ENCODE data around the gene PPP1R12A.
"Not testable (repeated sequence)": the region's sequence is repeated elsewhere in the genome, so short reads cannot be mapped to it uniquely, and the experiment has no call there.

The PPP1R12A gene

DNA sequence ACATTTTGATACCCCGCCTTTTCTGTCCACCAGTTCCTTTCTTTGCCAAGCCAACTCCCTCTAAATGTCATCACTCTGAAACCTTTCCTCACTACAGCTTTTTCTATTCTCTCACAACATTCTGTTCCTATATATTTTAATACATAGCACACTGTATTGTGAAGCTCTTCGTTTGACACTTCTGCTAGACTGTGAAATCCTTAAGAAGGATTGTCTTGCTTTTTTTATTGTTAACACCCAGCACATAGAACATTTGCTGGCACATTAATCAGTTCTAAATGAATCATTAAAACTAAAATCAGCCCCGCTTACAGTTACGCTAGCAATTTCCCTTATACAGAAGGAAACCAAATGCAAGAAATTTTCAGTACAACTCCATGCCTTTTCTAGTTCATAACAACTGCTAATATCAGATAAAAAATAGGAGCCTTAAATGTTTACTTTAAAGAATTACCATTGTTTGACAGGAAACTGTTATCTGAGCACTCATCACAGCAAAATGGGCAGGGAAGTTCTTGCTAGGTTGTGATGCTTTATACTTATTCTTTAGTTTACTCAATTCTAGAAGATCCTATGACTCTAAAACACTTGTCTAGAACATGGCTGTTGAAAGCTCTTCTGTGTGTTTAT lies 93.5 kb downstream of the PPP1R12A start:
- no peak for DNase-seq

DNA sequence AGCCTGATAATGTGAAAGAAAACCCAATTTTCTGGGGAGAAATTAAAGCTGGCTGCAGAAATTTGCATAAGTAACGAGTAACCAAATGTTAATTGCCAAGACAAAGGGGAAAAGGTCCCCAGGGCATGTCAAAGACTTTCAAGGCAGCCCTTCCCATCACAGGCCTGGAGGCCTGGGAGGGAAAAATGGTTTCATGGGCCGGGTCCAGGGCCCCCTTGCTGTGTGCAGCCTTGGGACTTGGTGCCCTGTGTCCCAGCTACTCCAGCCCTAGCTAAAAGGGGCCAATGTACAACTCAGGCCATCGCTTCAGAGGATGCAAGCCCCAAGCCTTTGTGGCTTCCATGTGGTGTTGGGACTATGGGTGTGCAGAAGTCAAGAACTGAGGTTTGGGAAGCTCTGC lies 96.5 kb downstream of the PPP1R12A start:
- no peak for DNase-seq

DNA sequence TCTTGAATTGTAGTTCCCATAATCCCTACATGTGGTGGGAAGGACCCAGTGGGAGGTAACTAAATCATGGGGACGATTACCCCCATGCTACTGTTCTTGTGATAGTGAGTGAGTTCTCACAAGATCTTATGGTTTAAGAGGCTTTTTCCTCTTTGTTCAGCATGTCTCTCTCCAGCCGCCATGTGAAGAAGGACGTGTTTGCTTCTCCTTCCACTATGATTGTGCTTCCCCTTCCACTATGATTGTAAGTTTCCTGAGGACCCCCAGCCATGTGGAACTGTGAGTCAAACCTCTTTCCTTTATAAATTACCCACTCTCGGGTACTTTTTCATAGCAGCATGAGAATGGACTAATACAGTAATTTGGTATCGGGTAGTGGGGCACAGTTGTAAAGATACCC lies 97.3 kb downstream of the PPP1R12A start:
- no peak for DNase-seq

DNA sequence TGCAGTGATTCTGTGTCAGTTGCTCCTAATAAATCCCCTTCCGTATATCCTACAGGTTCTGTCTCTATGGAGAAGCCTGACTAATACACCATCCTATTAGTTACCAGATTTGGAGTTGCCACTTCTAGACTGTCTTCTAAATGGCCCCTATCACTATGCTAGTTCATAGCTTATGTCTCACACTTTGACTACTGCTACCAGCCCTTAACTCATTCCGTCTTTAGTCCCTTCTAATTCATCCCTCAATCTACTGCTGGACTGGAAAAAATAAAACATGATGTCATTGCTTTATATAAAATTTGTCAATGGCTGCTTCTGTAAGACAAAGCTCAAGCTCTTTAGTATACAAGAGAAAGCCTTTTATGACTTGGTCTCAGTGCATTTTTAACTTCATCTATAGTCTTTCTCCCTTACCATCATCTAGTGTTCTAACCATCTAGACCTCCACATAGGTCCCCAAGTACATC lies 99.5 kb downstream of the PPP1R12A start:
- DNase-seq, result no peak

DNA sequence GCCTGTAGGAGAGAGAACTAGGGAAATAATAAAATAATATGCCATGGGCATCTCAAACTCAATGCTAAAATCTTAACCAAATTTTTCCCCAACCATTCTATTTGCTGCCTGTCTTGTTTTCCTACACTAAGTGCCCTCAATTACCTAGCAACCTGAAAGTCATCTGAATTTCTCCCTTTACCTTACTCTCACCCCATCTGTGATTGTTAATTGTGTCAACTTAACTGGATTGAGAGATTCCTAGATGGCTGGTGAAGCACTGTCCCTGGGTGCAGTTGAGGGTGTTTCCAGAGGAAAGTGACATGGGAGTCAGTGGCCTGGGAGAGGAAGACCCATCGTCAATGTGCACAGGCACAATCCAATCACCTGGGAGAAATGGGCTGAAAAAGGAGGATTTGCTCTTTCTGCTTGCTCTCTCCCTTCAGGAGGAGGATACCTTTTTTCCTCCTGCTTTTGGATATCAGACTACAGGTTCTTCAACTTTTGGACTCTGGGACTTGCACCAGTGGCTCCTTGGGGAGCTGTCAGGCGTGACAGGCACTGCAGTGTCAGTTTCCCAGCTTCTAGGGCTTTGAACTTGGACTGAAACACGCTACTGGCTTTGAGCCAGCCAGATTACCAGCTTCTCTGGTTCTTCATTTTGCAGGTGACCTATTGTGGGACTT lies 100.1 kb downstream of the PPP1R12A start:
- no peak for DNase-seq

DNA sequence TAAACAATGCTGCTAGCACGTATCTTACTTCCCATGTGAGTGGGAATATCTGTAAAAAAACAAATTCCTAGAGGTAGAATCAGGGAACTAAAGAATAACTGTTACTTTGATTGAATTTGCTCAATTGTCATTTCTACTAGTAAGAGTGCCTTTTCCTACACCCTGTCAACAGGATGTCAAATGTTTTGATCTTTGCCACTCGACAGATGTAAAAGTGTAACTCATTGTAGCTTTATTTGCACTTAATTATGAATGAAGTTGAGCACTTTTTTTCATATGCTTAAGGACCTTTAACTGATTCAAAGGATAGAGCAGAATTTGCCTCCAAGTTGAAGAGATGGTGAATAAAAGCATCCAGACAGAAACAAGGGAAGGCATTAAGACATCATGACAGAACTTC lies 104.5 kb downstream of the PPP1R12A start:
- no peak for DNase-seq

DNA sequence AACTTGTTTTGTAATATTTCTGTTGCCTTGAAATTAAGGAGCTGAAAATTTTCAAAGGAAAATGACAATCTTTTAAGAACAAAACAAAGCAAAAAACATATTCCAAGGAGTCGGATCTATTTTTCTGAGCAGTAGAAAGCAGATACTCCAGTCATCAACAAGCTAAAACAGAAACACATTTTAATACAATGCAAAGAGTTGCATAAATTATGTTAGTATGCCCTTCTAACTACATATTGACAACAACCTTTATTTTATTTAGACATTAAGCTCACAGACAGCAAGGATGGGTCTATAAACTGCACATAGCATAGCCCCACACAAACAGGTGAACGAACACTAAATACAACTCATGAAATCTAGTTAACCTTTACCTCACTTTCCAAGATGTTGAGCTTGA lies 106.0 kb downstream of the PPP1R12A start:
- no peak for DNase-seq

DNA sequence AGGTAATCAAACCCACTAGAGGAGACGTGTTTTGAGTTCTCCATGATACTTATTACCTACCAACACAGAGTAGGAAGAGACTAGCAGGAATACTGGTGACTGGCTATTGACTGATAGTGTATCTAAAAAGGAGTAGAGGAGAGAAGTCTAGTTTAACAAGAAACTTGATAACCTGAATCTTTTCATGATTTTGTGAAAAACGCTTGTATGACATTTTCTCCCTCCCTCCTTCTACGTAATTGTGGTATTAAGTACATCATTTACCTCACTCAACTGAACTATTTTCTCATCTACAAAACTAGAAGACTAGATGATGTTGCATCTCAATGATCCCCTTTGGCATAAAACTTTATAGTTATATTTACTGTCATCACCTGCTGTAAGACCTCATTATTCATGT lies 107.4 kb downstream of the PPP1R12A start:
- no peak for DNase-seq

DNA sequence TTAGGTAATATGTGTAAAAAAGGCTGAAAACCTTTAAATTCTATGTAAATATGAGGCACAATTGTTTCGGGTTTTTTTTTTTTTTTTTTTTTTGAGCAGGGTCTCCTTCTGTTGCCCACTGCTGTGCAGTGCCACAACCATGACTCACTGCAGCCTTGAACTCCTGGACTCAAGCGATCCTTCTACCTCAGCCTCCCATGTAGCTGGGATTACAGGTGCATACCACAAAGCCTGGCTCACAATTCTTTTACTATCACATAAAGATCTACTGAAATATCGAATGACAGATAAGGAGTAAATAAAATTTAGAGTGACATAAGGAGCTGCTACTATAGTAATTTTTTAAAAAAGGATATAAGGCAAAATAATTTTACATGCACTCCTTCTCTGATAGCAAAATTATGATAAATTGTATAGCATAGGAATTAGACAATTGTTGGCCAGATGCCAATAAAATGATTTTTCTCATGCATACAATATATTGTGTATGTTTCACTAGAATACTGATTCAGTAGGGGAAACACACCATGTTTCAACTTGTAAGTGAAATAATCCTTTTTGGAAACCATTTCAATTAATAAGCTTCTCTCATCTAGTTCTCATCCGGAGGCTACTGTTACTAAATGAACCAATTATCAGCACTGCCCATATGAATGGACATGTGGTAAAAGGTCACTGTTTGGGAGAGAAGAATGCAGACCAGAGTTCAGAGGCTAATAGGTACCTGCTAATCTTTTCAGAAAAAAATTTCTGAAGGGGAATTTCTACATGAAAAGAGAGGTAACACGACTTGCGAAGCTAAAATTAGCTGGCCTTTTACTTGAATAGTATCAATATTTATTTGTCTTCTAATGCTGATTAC lies 108.4 kb downstream of the PPP1R12A start:
- DNase-seq, result no peak

DNA sequence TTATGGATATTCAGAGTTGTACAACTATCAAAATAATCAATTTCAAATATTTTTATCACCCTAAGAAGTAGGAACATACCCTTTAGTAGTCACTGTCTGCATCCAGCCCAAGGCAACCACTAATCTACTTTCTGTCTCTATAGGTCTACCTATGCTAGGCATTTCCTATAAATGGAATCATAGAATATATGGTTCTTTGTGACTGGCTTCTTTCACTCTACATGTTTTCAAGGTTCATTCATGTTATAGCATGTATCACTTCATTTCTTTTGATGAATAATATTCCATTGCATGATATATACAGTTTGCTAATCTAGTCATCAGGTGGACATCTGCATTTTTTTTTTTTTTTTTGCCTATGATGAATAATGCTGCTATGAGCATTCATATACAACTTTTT lies 112.4 kb downstream of the PPP1R12A start:
- DNase-seq, result no peak

DNA sequence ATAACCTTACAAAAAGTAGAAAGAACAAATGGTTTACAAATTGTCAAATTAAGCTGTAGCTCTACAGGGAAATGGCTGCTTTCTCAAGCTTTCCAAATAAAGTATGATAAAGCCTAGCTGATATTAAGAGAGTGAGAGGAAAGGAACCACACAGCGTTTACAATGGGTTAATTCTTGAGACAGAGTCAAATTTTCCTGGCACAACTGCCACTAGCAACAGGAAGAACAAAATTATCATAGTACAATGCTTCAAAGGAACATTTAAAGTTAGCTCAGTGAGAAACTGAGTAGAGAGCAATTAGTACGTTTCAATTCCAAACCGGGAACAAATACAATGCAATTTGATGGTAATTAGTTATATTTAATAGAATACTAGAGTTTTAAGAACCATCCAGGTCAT lies 116.0 kb downstream of the PPP1R12A start:
- DNase-seq, result no peak

DNA sequence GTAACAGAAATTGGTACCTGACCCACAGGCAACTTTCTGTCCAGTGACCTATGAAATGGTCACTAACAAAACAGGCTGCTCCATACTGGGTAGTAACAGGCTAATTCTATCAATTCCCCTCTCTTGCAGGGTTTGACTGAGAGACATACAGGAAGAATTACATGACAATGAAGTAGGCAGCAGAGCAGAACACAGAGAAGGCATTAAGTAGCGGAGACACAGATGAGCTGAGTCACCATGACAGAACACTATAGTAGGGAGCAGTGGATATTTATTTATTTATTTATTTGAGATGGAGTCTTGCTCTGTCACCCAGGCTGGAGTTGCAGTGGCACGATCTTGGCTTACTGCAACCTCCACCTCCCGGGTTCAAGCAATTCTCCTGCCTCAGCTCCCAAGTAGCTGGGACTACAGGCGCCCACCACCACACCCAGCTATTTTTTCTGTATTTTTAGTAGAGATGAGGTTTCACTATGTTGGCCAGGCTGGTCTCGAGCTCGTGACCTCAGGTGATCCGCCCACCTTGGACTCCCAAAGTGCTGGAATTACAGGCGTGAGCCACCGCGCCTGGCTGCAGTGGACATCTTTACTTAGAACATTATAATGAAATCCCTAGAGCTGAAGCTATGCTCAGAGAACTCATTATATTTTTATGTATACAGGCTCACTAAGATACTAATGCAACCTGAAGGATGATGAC lies 150.4 kb downstream of the PPP1R12A start:
- not testable (repeated sequence) for DNase-seq

DNA sequence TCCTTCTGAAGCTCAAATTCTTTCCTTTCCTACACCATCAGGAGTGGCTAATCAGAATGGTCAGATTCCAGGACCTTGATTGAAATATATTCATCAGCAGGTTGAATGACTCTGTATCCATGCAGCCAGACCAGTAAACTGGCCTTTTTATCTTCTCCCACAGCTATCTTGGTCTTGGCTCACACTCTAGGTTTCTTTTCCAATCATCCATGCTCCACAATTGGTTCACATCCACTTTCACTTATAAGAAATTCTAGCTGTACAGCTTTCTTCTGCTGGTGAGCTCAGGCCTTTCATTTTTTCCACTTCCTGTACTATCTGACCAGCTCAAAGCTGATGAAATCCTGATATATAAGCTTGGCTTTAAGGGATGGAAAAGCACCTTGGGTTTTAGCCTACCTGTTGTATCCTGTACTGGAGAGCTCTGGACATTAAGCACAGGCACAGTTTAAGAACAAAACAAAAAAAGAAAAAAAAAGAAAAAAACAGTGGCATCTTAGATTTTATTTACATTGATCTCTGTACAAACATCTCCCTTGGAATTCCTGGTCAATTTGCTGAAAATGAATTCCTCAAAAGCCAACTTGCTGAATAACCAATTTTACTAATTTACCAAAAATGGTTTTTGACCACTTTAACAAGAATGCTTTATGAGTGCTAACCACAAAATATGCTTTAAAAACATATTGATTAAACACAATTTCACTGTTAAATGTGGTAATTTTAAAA lies 152.6 kb downstream of the PPP1R12A start:
- no peak for DNase-seq

DNA sequence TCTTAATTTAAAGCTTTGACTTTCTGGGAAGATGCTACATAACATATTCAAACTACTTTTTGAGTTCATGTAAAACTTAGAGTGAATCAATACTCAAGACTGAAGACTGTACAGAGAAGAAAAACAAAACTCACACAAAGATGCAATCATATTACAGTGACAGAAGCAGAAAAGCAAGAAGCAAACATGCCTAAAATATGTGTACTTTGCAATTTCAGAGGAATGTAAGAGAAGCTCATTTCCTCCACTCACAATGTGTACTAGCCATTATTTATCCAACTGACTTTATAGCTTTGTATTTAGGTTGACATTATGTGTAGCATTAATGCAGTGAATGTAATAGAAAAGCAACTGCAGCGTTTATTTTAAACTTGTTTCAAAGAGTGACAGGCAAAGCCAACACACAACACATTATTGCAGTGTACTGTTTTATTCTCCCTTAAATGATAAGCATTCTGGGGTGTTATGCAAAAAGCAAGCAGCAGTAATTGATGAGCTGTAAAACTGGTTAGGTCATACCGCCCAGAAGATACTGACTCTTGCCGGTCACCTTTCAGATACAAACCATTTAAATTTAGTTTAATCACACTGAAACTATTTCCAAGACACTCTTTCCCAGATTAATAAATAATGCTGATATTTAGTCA lies 156.0 kb downstream of the PPP1R12A start:
- no peak for DNase-seq

DNA sequence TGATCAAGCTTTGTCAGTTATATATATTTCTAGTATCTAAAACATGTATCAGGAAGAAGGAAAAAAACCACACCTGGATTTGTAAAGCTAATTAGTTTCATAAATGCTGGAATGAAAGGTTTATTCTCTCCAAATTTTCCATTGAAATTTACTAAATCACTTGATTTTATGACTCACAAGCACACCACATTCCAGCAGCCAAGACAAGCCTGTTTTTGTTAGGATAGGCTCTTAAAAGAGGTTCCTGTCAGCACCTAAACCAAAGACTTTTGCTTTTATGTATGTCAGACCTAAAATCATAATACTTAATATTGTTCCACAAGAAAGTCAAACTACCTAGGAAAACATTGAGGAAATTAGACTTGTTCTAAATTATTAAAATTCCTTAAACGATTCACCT lies 158.8 kb downstream of the PPP1R12A start:
- DNase-seq, result no peak

DNA sequence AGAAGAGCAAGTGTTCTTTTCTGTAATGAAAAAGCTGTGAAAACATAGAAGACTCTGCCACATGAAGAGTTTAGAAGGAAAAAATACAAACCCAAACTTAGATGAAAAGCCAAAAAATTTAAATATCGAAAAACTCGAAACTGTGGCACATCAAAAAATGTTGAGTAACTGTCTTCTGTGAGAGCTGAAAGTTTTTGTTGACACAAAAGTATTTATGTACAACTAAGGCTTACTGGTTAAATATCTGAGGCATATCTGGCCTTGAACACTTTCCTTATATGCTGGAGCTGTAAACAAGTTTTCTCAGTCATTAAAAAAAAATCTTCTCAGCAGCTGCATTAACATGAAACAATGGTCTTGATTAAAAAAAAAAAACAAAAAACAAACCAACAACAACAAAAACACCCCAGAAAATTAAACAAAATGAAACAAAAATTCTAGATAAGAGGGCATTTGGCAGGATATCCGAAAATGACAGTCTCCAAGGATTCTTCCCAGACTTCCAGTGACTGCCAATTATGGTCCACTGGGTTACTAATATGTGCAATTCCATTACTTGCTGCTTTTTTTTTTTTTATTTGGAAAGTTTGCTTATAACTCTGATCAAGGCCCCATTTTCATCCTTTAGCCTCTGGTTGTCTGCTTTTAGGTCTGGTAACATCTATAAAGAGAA lies 159.4 kb downstream of the PPP1R12A start:
- no peak for DNase-seq

DNA sequence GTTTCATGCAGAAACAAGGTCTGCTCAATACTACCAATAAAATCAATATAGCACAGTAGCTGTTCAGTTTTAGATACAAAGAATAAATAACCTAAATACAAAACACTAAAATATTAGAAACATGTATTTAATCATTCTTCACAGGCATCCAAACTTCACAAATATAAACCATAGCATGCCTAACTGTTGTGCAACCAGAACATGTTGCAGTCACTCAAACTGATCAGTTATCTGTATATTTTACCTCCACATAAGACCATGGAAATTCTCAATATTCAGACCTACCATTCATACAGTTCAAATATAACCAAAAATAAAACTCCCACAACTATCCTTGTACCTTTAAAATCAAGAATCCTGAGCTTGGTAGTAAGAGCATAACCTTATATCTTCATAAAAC lies 161.0 kb downstream of the PPP1R12A start:
- DNase-seq, result no peak

DNA sequence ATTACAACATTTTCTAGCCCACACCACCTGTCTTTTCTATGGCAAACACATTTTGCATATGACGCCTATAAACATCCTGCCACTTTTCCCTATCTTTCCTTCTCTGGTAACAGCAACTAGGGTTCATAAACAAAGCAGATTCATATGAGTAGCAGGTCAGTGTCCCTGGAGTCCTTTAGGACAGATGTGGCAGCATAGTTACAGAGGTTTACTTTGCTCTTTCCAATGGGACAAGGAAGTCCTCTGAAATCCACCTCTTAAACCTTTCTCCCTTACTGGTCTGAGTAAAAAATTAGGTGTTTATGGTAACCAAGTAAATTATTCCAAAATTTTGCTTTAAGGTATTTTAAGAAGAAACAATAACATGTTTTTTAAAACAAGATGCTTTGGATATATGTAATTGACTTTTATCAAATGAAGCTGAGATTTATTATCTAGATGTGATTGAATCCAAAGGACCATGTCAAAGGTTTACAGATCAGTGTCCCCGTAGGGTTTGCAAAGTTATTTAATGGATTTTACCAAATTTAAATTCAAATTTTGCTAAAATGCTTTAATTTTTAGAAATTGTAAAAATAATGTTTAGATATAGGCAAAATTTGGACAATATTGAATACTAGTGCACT lies 164.9 kb downstream of the PPP1R12A start:
- no peak for DNase-seq

DNA sequence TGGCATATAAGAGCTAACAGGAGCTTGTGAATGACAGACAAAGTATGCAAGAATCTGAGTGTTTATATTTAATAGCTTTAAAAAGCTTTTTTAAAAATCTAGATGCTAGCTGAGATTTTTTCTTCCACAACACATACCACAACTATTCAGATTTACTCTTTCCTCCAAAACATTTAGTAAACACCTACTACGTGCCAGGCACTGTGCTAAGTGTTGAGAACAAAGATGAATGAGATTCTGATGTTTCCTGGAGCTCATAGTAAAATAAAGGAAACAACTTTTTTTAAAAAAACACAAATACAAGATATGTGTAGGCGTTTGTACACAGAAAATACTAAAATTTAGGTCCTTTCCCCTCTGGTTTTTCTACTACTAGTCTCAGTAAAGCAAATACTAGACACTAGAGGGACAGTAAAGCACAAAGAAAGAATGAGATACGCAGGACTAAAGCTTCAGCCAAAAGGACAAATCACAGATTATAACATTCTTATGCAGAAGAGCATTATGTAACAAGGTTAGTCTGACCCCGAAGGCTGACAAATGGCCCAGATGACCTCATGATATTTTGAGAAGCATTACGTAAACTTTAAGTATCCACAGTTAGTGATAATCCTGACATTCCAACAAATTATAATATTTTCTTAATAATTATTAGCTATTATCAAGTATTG lies 165.6 kb downstream of the PPP1R12A start:
- no peak for DNase-seq

DNA sequence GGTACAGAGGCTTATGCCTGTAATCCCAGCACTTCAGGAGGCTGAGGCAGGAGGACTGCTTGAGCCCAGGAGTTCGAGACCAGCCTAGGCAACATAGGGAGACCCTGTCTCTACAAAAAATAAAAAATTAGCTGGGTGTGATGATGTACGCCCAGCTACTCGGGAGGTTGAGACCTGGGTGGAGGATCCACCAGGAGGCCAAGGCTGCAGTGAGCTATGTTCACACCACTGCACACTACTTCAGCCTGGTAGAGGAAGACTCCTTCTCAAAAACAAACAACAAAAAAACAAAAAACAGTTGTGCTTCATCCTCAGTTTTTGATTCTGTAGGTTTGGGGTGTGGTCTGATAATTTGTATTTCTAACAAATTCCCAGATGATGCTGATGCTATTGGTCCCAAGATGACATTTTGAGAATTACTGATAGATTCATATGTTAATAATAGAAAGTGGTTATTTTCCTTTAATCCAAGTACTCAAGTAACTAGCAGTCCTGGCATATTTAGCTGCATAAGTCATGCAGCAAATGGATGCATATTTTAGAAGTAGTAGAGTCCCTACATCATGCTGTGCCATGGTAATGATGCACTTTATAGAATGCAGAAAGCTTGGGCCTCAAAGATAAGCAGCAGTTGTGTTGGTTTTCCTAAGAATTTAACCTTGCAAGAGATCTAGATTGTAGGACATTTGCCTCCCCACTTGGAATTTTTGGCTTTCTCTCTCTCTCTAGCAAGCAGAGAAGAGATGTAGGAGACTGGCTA lies 168.0 kb downstream of the PPP1R12A start:
- no peak for DNase-seq
